K562 (cell line): ENCODE data around the gene DHX58. TPM values are rescaled to one million over a fixed set of nuclear protein-coding genes. Genes with fewer than 3 reads are reported as not detected.

Experiments used
- ATAC-seq: fragments of 200-7000 bp; cut with Tn5 transposase; 3 replicates; pipeline ENCODE4 v1.9.1; 2020; ENCODE audit warnings: moderate library complexity
- BruUV-seq: library from RNA; stranded (reverse); fragments of 400-500 nt; replicated peaks from 2 replicates; lab custom pipeline; 2021; lab: Mats Ljungman, UMichigan
- CTCF ChIA-PET: fragments of 300-600 bp; formaldehyde crosslinking; extraction: SDS; loops from one replicate; lab custom pipeline; 2021; ENCODE audit warnings: low intra/inter-chr PET ratio; lab: Yijun Ruan, JAX
- POLR2A ChIA-PET: fragments of 300-600, 350-650 bp; sonication (Branson Sonifier 250); formaldehyde crosslinking; extraction: SDS; loops from one replicate; lab custom pipeline; 2021; ENCODE audit warnings: antibody characterized with exemption, inconsistent platforms; lab: Yijun Ruan, JAX
- DNase-seq, 4 experiments: peaks; one replicate each; pipeline versions ENCODE4 v3.0.0 to v3.0.0-alpha.2; 2011 to 2018; ENCODE audit warnings: low spot score in 3 of 4, mixed read lengths in 3 of 4; ENCODE audit errors: extremely low read depth in 1 of 4
- FAIRE-seq: peaks from 2 replicates; lab custom pipeline; 2011; peaks lifted over from hg19 to GRCh38; lab: Jason Lieb, UNC
- H2AFZ ChIP-seq: 2 replicates; pipeline ENCODE4 v1.6.0; 2011; ENCODE audit warnings: low read depth, low read length, control low read depth, inconsistent platforms
- H3K27ac ChIP-seq: fragments of 200-600 bp; 3 replicates; pipeline ENCODE4 v1.8.0; 2011; ENCODE audit warnings: low read depth, mild to moderate bottlenecking, control low read depth, inconsistent platforms, low read length, moderate library complexity, mixed read lengths; ENCODE audit errors: extremely low read depth
- H3K27me3 ChIP-seq, 2 experiments: fragments of 300-600 bp in 1 of 2; 2 replicates in 1 of 2; 3 replicates in 1 of 2; pipeline versions ENCODE4 v1.6.0 to v1.8.0; 2011; ENCODE audit warnings: inconsistent platforms in 2 of 2, low read length in 2 of 2, mild to moderate bottlenecking in 1 of 2, mixed read lengths in 1 of 2, moderate library complexity in 1 of 2; ENCODE audit not compliant: control insufficient read depth in 2 of 2, insufficient read depth in 2 of 2
- H3K36me3 ChIP-seq: fragments of 300-600 bp; 3 replicates; pipeline ENCODE4 v1.8.0; 2011; ENCODE audit warnings: mild to moderate bottlenecking, low read length, inconsistent platforms; ENCODE audit not compliant: control insufficient read depth, insufficient read depth
- H3K4me1 ChIP-seq, 2 experiments: fragments of 200-600 bp in 1 of 2; replicated peaks in 1 of 2; 2 replicates in 1 of 2; 3 replicates in 1 of 2; pipeline versions ENCODE4 v1.5.1 to v1.8.0; 2011; ENCODE audit warnings: inconsistent platforms in 2 of 2, low read length in 2 of 2, mild to moderate bottlenecking in 1 of 2, mixed read lengths in 1 of 2, moderate library complexity in 1 of 2; ENCODE audit not compliant: control insufficient read depth in 2 of 2, insufficient read depth in 2 of 2
- H3K4me2 ChIP-seq: 2 replicates; pipeline ENCODE4 v1.6.1; 2011; ENCODE audit warnings: low read length, control low read depth, inconsistent platforms, mixed read lengths; ENCODE audit not compliant: insufficient read depth
- H3K4me3 ChIP-seq: fragments of 200-600 bp; sonication (generic), shearing (Covaris generic); 2 replicates; pipeline ENCODE4 v1.5.1; 2016; ENCODE audit warnings: control low read depth, inconsistent platforms
- H3K79me2 ChIP-seq: fragments of 200-600 bp; 3 replicates; pipeline ENCODE4 v1.8.0; 2011; ENCODE audit warnings: low read length, inconsistent platforms; ENCODE audit not compliant: control insufficient read depth, insufficient read depth
- H3K9ac ChIP-seq, 2 experiments: 2 replicates each; pipeline versions ENCODE4 v1.6.0 to v1.6.1; 2011; ENCODE audit warnings: low read depth in 2 of 2, low read length in 2 of 2, control low read depth in 1 of 2, inconsistent platforms in 1 of 2, mild to moderate bottlenecking in 1 of 2, mixed read lengths in 1 of 2; ENCODE audit not compliant: insufficient read depth in 1 of 2
- H3K9me1 ChIP-seq: one replicate; pipeline ENCODE4 v1.6.0; 2011; ENCODE audit warnings: inconsistent platforms, mild to moderate bottlenecking, low read length, moderate library complexity; ENCODE audit not compliant: control insufficient read depth, insufficient read depth
- H3K9me3 ChIP-seq: replicated peaks from 2 replicates; pipeline ENCODE4 v1.5.1; 2011; ENCODE audit warnings: low read depth, low read length, inconsistent platforms; ENCODE audit not compliant: control insufficient read depth, insufficient read depth
- H4K20me1 ChIP-seq: replicated peaks from 2 replicates; pipeline ENCODE4 v1.6.1; 2011; ENCODE audit warnings: low read length, inconsistent platforms, mixed read lengths; ENCODE audit not compliant: control insufficient read depth, insufficient read depth
- CC2D1A ChIP-seq: fragments of 450-650 bp; IDR thresholded peaks from 2 replicates; pipeline ENCODE4 v1.6.1; 2017; ENCODE audit warnings: mild to moderate bottlenecking
- EP300 ChIP-seq: IDR thresholded peaks from 2 replicates; pipeline ENCODE4 v1.6.1; 2012; ENCODE audit warnings: low read length, improper control_type of control experiment
- HIVEP1 ChIP-seq: fragments of 250-450 bp; sonication (Bioruptor Pico); IDR thresholded peaks from 2 replicates; pipeline ENCODE4 v1.4.0; 2020; ENCODE audit warnings: mild to moderate bottlenecking
- MTF1 ChIP-seq: fragments of 250-450 bp; sonication (Bioruptor Pico); IDR thresholded peaks from 2 replicates; pipeline ENCODE4 v1.9.0; 2021; ENCODE audit warnings: moderate library complexity, mild to moderate bottlenecking, inconsistent platforms, borderline replicate concordance
- NCOA1 ChIP-seq: fragments of 450-650 bp; IDR thresholded peaks from 2 replicates; pipeline ENCODE4 v1.6.1; 2016; ENCODE audit warnings: low read depth
- NR2C1 ChIP-seq, 2 experiments: fragments of 450-650 bp; IDR thresholded peaks; 2 replicates each; pipeline ENCODE4 v1.6.1; 2017; ENCODE audit warnings: mild to moderate bottlenecking in 2 of 2, antibody characterized with exemption in 1 of 2, inconsistent platforms in 1 of 2, missing compliant biosample characterization in 1 of 2, missing genetic modification characterization in 1 of 2
- SETDB1 ChIP-seq: IDR thresholded peaks from one replicate; pipeline ENCODE4 v1.6.1; 2012; ENCODE audit warnings: low read length, control low read depth, inconsistent platforms
- SMC3 ChIP-seq: conservative IDR thresholded peaks from 2 replicates; pipeline ENCODE4 v1.6.1; 2011; ENCODE audit warnings: low read depth, low read length, improper control_type of control experiment; ENCODE audit not compliant: insufficient read depth
- SRSF9 ChIP-seq: fragments of 200-400 bp; formaldehyde crosslinking; IDR thresholded peaks from 2 replicates; pipeline ENCODE4 v1.6.1; 2017; ENCODE audit warnings: low read depth, low read length, borderline replicate concordance
- TAF9B ChIP-seq: fragments of 450-650 bp; IDR thresholded peaks from 2 replicates; pipeline ENCODE4 v1.6.1; 2018; ENCODE audit warnings: mild to moderate bottlenecking; ENCODE audit not compliant: partially characterized antibody
- ZNF780A ChIP-seq: fragments of 250-450 bp; sonication (Bioruptor Pico); IDR thresholded peaks from 2 replicates; pipeline ENCODE4 v1.5.0; 2021; ENCODE audit warnings: mild to moderate bottlenecking
- WGBS: fragments of 100-300 bp; shearing (Covaris generic); methylation state at CpG from one replicate; pipeline ENCODE4 v1.1.6; 2016; ENCODE audit warnings: low coverage, mixed read lengths; ENCODE audit not compliant: insufficient coverage; ENCODE audit errors: missing lambda C conversion rate; 5-methylcytosine and 5-hydroxymethylcytosine counted together
- in situ Hi-C: fragments of 300-500 bp; cut with MboI; formaldehyde crosslinking; loops from 4 replicates; pipeline ENCODE4 v1.15.0; 2018; ENCODE audit warnings: inconsistent platforms, mixed read lengths
- intact Hi-C: fragments of 100-400 bp; cut with micrococcal nuclease; formaldehyde crosslinking; loops from 2 replicates; pipeline ENCODE4 v1.14.2; 2022
- polyA plus RNA-seq, 8 experiments: library from polyadenylated mRNA; depleted of rRNA in 4 of 8; stranded (reverse) in 5 of 8; unstranded in 3 of 8; fragments of >200 nt; fragmentation: Nextera tagmentation in 2 of 8; fragmentation: Illumina TruSeq in 1 of 8; extraction: Ambion mirVana in 2 of 8; extraction: Trizol in 1 of 8; gene quantifications; 2 replicates each; pipeline versions ENCODE4 v1.2.1 to v1.2.3, GENCODE V29; 2011 to 2014; ENCODE audit warnings: inconsistent platforms in 1 of 8, missing spikeins in 1 of 8
- total RNA-seq, 7 experiments: library from RNA; depleted of rRNA in 6 of 7; stranded (reverse); fragments of >200 nt in 6 of 7; fragmentation: Illumina TruSeq in 2 of 7; extraction: Trizol in 2 of 7; gene quantifications; 2 replicates each; pipeline versions ENCODE4 v1.2.1 to v1.2.3, GENCODE V29; 2011 to 2021; ENCODE audit warnings: low replicate concordance in 1 of 7
- TF ChIP-seq, protein P1 (sequence below): fragments of 250-450 bp; sonication (Bioruptor Pico); IDR thresholded peaks from 2 replicates; pipeline ENCODE4 v1.5.0; 2020; ENCODE audit warnings: mild to moderate bottlenecking
- TF ChIP-seq, protein P2 (sequence below), 3 experiments: IDR thresholded peaks in 2 of 3; conservative IDR thresholded peaks in 1 of 3; 2 replicates each; pipeline ENCODE4 v1.5.1; 2011 to 2012; ENCODE audit warnings: low read length in 3 of 3, mild to moderate bottlenecking in 3 of 3, control low read depth in 2 of 3, improper control_type of control experiment in 1 of 3, inconsistent platforms in 1 of 3, low read depth in 1 of 3, mixed read lengths in 1 of 3, moderate library complexity in 1 of 3; ENCODE audit not compliant: insufficient read depth in 2 of 3
- TF ChIP-seq, protein P3 (sequence below): fragments of 450-650 bp; IDR thresholded peaks from one replicate; pipeline ENCODE4 v1.6.1; 2018; ENCODE audit warnings: mild to moderate bottlenecking, moderate library complexity; ENCODE audit not compliant: partially characterized antibody
- TF ChIP-seq, protein P4 (sequence below): fragments of 250-450 bp; sonication (Bioruptor Pico); IDR thresholded peaks from 2 replicates; pipeline ENCODE4 v1.5.0; 2021

The DHX58 gene
- total and polyA plus RNA-seq, 9 of the 15 experiments (the other 6 are each of a cell fraction or from before 2014, with no cell fraction given), result 0.15 to 3.0 (median 1.4) TPM

DNA sequence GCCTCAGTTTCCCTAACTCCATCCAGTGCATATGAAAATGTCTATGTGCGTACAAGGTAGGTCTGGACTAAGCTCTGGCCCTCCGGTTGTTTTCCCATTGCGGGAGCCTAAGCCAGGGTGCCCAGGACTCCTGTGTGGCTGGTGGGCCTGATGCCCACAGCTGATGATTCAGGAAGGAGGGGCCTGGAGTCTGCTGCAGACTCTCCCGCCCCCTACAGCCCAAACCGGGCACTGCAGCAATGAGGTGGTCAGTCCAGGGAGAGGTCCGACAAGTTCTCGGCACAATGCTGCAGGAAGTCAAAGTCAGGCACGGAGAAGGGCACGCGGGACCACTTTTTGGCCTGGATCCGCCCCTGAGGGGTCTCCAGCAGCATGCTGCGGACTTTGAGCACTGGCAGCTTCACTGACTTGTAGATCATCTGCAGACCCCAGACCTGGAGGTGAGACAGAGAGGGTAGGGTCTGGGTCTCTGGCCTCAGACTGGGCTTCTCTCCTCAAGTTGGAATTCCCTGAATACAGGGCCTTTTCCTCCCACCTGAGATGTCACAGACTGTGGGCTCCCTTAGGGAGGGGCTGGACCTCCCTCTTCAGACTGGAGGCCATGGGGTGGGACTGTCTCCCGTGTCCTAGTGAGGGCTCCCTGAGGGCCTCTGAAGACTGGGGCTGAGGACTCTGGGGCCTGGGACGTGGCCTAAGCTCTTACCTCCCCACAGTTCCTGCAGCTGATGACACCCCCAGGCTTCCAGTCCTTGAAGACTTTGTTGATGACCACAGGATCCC is 10.8 kb downstream of the DHX58 start:
- BruUV-seq, result no TSS peak
- H3K4me3 ChIP-seq, result no peak overlapping the region
- peak overlapping the region; percentile 90 for H2AFZ ChIP-seq
- no peaks in the 10 kb centered on the region for H3K79me2 ChIP-seq
- H3K27me3 ChIP-seq, result peaks cover 0 to 12% of the 10 kb centered on the region in 2 experiments; a peak in 3 of 5 replicates
- ChIA-PET CTCF (interaction anchor here (1.3 to 3.2 kb wide), 4 partner anchors 23 to 139 kb away, joined by 4 to 33 read pairs (median 8); no protein-coding TSS in a partner anchor), POLR2A (interaction anchor here (1.0 to 2.7 kb wide), 2 partner anchors 10 to 13 kb away, joined by 3 to 7 read pairs; no protein-coding TSS in a partner anchor)
- intact Hi-C loops, result loop anchor here (1.0 kb wide), 3 partner anchors 34 to 138 kb away; no protein-coding TSS in a partner anchor
- DNase-seq (peak; percentile 87 to 89 (median 87)), FAIRE-seq (peak; percentile 96), ATAC-seq (peak; percentile 93)
- WGBS, result 9% methylated on average over 14 of the region's 14 CpGs
- H3K9me1 ChIP-seq, result no peaks in the 10 kb centered on the region
- H3K36me3 ChIP-seq, result no peaks in the 10 kb centered on the region
- in situ Hi-C loops, result loop anchor here (25.0 kb wide), 1 partner anchor 364 kb away; the partner anchor contains the start of gene HAP1
- peak overlapping the region in 1 of 2 experiments; percentile 51; a peak in 2 of 4 replicates for H3K9ac ChIP-seq
- peaks cover 7 to 27% of the 10 kb centered on the region in 2 experiments; a peak in 3 of 5 replicates for H3K4me1 ChIP-seq
- peak overlapping the region; percentile 73 for H3K4me2 ChIP-seq
- no peaks in the 10 kb centered on the region for H3K9me3 ChIP-seq
- no peak overlapping the region for H3K27ac ChIP-seq
- H4K20me1 ChIP-seq, result no peaks in the 10 kb centered on the region
- TF ChIP-seq, protein P1, sequence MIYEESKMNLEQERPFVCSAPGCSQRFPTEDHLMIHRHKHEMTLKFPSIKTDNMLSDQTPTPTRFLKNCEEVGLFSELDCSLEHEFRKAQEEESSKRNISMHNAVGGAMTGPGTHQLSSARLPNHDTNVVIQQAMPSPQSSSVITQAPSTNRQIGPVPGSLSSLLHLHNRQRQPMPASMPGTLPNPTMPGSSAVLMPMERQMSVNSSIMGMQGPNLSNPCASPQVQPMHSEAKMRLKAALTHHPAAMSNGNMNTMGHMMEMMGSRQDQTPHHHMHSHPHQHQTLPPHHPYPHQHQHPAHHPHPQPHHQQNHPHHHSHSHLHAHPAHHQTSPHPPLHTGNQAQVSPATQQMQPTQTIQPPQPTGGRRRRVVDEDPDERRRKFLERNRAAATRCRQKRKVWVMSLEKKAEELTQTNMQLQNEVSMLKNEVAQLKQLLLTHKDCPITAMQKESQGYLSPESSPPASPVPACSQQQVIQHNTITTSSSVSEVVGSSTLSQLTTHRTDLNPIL (CRISPR knock-in tag), result no peak
- TF ChIP-seq CC2D1A (peak; percentile 60), NCOA1 (no peak), NR2C1 (IDR thresholded peaks at IDR 0.05) (no peak), NR2C1 (tag; IDR thresholded peaks at IDR 0.05) (no peak), TAF9B (no peak), SMC3 (peak; percentile 65), ZNF780A (CRISPR knock-in tag) (no peak), HIVEP1 (CRISPR knock-in tag) (no peak), SETDB1 (no peak), SRSF9 (no peak), MTF1 (CRISPR knock-in tag) (no peak), EP300 (no peak)
- TF ChIP-seq, protein P2, sequence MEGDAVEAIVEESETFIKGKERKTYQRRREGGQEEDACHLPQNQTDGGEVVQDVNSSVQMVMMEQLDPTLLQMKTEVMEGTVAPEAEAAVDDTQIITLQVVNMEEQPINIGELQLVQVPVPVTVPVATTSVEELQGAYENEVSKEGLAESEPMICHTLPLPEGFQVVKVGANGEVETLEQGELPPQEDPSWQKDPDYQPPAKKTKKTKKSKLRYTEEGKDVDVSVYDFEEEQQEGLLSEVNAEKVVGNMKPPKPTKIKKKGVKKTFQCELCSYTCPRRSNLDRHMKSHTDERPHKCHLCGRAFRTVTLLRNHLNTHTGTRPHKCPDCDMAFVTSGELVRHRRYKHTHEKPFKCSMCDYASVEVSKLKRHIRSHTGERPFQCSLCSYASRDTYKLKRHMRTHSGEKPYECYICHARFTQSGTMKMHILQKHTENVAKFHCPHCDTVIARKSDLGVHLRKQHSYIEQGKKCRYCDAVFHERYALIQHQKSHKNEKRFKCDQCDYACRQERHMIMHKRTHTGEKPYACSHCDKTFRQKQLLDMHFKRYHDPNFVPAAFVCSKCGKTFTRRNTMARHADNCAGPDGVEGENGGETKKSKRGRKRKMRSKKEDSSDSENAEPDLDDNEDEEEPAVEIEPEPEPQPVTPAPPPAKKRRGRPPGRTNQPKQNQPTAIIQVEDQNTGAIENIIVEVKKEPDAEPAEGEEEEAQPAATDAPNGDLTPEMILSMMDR (IDR thresholded peaks at IDR 0.05 in 2 of 3, conservative IDR thresholded peaks at IDR 0.05 in 1 of 3; ENCODE audit: insufficient read depth in 2 of 3, low read depth in 1 of 3, low read length in 3 of 3), result peak; percentile 92 to 98 (median 94)
- TF ChIP-seq, protein P3, sequence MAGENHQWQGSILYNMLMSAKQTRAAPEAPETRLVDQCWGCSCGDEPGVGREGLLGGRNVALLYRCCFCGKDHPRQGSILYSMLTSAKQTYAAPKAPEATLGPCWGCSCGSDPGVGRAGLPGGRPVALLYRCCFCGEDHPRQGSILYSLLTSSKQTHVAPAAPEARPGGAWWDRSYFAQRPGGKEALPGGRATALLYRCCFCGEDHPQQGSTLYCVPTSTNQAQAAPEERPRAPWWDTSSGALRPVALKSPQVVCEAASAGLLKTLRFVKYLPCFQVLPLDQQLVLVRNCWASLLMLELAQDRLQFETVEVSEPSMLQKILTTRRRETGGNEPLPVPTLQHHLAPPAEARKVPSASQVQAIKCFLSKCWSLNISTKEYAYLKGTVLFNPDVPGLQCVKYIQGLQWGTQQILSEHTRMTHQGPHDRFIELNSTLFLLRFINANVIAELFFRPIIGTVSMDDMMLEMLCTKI, result no peak
- TF ChIP-seq, protein P4, sequence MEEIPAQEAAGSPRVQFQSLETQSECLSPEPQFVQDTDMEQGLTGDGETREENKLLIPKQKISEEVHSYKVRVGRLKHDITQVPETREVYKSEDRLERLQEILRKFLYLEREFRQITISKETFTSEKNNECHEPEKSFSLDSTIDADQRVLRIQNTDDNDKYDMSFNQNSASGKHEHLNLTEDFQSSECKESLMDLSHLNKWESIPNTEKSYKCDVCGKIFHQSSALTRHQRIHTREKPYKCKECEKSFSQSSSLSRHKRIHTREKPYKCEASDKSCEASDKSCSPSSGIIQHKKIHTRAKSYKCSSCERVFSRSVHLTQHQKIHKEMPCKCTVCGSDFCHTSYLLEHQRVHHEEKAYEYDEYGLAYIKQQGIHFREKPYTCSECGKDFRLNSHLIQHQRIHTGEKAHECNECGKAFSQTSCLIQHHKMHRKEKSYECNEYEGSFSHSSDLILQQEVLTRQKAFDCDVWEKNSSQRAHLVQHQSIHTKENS (CRISPR knock-in tag), result no peak
